MV-4-11 (cell line): ENCODE data around the gene OR2A2.
A peak's percentile ranks its signal among the peaks of the same experiment; 100 is the strongest.
"Not testable (repeated sequence)": the region's sequence is repeated elsewhere in the genome, so short reads cannot be mapped to it uniquely, and the experiment has no call there.

Source experiments
- DNase-seq: peaks from one replicate; lab custom pipeline; 2025; lab: John Stamatoyannopoulos, UW

The OR2A2 gene

GRCh38 chr7:144109283-144109682 lies at the start of gene OR2A2:
Gene OR2A2, plus strand, starts transcription at chr7:144109583. Its CDS starts 0 bp downstream, at chr7:144109583.
- DNase-seq, result no peak

GRCh38 chr7:144063710-144064109 lies 45.7 kb upstream of the OR2A2 start:
- DNase-seq, result no peak

GRCh38 chr7:144069511-144069910 lies 39.9 kb upstream of the OR2A2 start, which contains the start of gene OR2A25:
Gene OR2A25, plus strand, starts transcription at chr7:144069811. Its CDS starts 4,409 bp downstream, at chr7:144074220.
- no peak for DNase-seq

- no peak for DNase-seq
These were observed 39.4 kb upstream of the OR2A2 start for GRCh38 chr7:144069953-144070352.

DNA sequence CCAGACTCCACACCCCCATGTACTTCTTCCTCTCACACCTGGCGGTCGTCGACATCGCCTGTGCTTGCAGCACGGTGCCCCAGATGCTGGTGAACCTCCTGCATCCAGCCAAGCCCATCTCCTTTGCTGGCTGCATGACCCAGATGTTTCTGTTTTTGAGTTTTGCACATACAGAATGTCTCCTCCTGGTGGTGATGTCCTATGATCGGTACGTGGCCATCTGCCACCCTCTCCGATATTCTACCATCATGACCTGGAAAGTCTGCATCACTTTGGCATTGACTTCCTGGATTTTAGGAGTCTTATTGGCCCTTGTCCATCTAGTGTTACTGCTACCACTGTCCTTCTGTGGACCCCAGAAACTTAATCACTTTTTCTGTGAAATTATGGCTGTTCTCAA lies 35.0 kb upstream of the OR2A2 start:
- DNase-seq, result no peak

DNA sequence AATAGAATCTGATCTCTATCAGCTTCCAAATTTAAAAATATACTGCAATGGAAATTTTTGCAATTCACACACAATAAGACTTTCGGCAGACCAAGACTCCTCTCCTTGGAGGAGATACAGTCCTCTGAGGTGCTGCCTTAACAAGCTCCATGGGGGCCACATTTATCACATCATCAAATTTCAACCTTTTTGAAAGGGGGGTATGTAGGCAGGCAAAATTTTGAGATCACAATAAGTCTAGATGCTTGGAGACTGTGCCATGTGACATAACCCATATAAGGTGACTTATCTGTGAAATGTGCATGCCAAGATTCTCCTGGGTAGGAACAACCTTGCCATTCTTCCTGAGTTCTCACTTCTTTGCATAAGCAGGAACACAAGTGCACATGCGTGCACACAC lies 23.4 kb upstream of the OR2A2 start, which contains the start of gene OR2A12:
OR2A12 (plus strand) TSS at position 301 of the 400 bp plus-strand sequence. CDS start 8,830 bp downstream, outside the sequence.
- DNase-seq, result no peak

DNA sequence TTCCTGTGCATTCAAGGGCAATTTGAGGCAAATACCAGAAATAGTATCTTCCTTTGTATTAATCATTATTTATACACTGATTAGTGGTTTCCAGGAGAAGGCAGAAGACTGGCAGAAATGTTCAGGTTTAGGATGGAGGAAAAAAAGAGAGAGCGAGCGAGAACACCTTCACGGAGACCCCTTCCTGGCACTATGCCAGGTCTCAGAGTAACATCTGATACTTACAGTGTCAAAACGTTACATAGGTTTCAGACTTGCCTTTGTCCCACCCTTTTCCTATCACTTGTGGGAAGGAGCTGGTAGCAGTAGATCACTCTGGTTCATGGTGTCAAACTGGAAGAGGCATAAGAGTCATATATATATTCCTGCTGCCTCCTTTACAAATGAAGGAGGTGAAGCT lies 22.7 kb upstream of the OR2A2 start:
- DNase-seq, result no peak

DNA sequence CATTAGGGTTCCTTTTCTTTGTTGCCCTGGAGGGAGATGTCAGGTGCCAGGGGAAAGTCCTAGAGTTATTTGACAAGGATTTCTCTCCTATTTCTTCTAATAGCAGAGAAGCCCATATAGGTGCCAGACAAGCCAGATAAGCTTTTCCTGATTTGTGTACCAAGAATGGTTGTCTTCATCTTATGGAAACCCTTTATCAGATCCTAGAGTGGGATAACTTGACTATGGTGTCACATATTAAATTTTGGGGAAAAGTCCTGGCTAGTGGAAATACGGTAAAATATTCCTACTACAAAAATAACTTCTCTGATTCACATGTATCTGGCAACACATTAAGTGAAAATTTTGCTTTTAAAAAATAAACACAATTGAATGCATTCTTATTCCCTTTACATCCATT lies 22.2 kb upstream of the OR2A2 start:
- DNase-seq, result no peak

DNA sequence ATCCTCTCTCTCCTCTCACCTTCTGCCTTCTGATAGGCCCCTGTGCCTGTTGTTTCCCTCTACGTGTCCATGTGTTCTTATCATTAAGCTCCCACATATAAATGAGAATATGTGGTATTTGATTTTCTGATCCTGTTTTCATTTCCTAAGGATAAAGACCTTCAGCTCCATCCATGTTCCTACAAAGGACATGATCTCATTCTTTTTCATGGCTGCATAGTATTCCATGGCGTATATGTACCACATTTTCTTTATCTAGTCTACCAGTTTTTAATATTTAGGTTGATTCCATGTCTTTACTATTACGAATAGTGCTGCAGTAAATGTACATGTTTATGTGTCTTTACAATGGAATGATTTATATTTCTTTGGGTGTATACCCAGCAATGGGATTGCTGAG lies 18.7 kb upstream of the OR2A2 start:
- no peak for DNase-seq

DNA sequence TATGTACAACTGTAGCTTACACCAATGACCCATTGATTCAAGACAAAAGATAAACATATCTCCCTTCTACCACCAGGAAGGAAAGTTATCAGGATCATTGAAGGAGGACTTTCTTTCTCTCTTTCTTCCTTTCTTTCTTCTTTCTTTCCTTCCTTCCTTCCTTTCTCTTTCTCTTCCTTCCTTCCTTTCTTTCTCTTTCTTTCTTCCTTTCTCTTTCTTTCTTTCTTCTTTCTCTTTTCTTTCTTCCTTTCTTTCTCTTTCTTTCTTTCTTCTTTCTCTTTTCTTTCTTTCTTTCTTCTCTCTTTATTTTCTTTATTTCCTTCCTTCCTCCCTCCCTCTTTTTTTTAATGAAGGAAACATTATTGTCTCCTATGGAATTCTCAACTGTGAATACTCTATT lies 10.6 kb upstream of the OR2A2 start:
- no peak for DNase-seq

DNA sequence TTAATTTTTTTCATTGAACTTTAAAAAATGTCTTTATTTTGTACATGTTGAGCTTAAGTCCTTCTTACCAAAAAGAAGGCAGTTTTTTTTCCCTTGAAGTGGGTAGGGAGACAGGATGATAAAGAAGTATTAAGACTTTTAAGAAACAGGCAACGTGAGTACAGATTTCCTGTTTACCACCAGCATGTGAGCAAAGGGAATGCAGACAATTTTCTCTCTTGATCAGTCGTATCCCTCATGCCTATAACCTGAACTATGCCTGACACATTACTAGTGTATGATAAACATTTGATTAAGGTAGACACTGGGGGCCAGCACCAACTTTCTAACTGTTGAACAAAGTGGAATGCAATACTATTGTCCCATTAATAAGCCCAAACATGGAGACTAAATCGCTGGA lies 8.8 kb upstream of the OR2A2 start:
- no peak for DNase-seq

DNA sequence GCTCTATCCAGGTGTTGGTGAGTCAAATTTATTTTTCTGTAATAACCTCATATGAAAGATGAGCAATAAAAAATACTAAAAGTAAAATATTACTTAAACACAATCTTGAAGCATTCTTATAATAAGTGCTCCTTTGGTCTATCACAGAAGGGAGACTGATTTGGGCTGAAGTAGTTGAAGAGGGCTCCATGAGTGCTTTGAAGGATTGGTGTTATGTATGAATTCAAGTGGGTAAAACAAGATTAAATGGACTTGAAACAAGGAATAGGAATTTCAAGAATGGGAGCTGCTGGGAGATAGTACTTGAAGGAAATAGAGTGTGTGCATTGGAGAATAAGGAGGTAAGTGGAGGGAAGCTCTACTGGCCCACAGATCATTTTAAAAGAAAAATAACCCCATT lies 7.3 kb upstream of the OR2A2 start:
- no peak for DNase-seq

DNA sequence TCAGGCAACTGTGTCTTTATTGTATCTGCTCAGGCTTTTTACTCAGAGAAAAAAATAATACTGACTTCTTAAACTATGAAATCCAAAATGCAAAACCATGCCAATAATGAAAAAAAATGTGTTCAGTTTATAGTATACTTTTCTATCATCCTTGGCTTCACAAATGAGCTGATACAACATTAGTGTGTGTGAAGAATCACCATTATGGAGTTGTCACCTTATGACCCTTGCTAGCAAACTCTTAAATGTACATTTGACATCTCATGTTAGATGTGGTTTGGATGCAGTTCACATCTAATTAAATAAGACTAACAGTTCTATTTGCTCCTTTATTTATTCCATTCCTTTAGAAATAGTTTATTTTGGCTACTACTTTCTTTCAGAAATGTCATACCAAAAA lies 4.2 kb upstream of the OR2A2 start:
- no peak for DNase-seq

DNA sequence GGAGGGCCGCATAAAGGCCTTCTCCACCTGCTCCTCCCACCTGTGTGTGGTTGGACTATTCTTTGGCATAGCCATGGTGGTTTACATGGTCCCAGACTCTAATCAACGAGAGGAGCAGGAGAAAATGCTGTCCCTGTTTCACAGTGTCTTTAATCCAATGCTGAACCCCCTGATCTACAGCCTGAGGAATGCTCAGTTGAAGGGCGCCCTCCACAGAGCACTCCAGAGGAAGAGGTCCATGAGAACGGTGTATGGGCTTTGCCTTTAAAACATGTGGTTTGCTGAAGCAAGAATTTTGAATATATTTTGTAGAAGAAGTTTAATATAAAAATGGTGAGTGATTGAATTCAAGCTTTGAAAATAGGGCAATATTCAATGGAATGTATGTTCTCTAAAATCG lies 889 bp downstream of the OR2A2 start:
- DNase-seq, result no peak

GRCh38 chr7:144113651-144114050 lies 4.3 kb downstream of the OR2A2 start:
- no peak for DNase-seq

DNA sequence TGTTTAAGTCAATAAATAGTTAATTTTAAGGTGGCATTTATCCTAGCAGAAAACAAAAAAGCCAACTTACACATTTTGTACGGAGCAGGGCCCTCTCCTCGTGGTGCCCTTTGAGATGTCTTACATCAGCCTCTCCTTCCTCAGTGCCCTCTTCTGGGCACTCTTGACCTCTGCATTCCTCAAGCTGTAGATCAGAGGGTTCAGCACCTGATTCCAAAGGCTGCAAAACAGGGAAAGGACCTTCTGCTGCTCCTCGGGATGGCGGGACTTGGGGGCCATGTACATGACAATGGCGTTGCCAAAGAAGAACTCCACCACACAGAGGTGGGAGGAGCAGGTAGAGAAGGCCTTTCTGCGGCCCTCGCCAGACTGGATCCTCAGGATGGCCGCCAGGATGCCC lies 9.0 kb downstream of the OR2A2 start:
- no peak for DNase-seq

DNA sequence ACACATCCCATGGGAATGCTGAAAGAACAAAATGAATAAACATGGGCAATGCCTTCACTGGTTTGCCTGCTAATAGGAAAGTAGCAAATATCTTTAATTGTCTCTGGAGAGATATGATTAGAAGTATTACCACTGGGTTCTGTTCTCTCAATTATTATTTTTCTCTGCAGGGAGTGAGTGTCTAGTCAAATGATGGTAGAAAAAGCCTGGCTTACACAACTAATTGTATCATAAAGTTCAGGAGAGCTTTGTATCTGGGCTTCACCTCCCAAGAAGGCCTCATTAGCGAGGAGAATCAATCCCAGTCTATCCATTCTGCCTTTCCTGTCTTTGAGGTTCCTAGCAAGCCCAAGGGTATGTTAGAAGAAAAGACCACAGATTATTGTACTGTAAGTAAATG lies 13.5 kb downstream of the OR2A2 start, which contains the start of gene OR2A14:
OR2A14 (plus strand) TSS at position 301 of the 400 bp plus-strand sequence. CDS start 5,937 bp downstream, outside the sequence.
- DNase-seq, result no peak

DNA sequence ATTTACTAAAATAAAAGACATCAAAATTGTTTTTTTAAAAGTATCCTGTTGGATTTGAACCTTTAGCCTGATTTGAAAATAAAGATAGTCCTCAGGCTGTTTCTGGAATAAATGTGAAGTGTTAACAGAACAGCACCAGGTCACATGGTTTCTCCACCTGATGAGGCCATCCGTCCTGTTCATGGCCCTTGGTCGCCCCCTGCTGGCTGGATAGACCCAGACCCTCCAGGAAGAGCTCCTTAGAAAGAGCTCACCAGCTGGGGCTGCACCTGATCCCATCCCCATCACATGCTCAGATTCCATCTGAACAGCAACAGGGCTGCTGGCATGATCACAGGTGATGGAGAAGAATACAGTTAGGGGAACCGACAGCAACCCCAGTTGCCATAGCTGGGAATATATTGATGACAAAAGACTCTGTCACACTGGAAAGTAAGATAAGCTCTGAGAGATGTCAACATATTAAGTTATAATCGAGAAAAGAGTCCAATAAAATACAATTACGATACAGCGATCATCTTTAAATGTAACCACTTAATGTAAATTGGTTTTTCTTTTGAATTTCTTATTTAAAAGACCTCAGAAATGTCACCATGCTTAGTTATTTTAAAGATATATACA lies 18.4 kb downstream of the OR2A2 start:
- DNase-seq, result peak; percentile 57

GRCh38 chr7:144129601-144130000 lies 20.2 kb downstream of the OR2A2 start:
- not testable (repeated sequence) for DNase-seq

DNA sequence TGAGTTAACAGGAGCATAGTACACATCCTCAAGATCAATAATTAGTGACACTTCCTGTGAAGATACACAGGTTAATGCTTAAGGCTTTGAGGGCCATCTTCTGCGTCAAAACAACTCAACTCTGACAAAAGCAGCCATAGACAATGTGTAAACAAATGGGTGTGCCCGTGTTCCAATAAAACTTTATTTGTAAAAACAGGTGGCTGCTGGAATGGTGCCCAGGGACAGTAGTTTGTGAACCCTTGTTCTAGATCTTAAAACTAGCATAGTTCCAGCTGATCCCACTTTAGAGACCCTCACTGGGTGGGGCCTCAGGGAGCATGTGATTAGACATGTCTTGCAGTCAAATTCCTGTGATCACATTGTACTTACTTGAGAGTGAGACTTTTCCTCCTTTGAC lies 21.3 kb downstream of the OR2A2 start:
- no peak for DNase-seq

- no peak for DNase-seq
These were observed 22.9 kb downstream of the OR2A2 start for GRCh38 chr7:144132262-144132661.

DNA sequence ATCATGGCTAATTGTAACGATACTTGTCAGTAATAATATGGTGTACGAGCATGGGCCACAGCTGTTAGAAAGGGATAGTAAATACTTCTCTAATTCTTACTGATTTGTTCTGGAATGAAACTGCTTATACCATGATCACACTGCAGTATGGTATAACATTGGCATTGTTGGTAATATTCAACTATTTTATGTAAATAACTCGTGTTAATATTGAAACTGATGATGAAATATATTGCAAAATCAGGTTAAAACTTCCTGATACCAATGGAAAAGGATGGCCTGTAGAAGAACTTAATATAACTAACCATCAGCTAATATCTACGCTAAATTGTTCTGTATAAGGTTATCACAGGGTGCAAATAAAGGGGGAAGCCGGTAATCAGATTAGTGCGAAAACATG lies 23.9 kb downstream of the OR2A2 start:
- no peak for DNase-seq

DNA sequence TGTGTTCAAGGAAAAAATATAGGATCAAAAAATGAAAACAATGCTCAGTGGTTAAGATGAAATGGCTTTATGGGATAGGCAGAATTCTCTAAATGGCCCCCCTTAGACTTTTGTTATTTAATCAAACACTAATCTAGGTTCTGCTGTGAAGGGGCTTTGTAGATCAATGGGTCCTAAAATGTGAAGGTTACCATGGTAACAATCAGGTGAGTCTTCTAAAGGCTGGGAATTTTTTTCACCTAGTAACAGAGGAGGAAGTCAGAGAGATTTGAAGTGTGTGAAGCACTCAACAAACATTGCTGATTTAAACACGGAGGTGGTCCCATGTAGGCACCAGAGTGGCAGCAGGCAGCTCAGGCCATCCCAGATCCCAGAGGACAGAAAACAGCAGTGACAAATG lies 24.7 kb downstream of the OR2A2 start:
- DNase-seq, result no peak

DNA sequence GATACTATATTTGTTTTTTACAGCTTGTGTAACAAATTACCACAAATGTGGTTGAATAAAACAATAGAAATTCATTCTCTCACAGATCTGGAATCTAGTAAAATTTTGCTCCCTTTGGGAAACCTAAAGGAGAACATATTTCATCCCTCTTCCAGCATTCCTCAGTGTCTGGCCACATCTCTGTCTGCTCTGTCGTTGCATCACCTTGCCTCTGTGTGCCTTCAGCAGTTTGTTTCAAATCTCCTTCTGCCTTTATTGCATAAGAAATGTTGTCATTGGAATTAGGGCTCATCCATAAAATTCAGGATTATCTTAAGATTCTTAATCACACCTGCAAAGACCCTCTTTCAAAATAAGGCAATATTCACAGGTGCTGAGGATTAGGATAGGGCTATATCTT lies 28.1 kb downstream of the OR2A2 start:
- no peak for DNase-seq
